Spleen (tissue), 7 donors: ENCODE results near the gene UGT2B28.
"Not testable (repeated sequence)": the region's sequence is repeated elsewhere in the genome, so short reads cannot be mapped to it uniquely, and the experiment has no call there.

Experiments used
- CTCF ChIP-seq, 11 experiments: fragments of 200-600 bp in 7 of 11; fragments of 450-650 bp in 4 of 11; sonication (generic) in 4 of 11; IDR thresholded peaks in 8 of 11; conservative IDR thresholded peaks in 3 of 11; 1 replicate in 7 of 11; 2 replicates in 4 of 11; pipeline versions ENCODE4 v1.4.0 to v1.8.0; 2016 to 2021; ENCODE audit warnings: antibody characterized with exemption in 11 of 11, inconsistent platforms in 4 of 11, mild to moderate bottlenecking in 1 of 11
- POLR2A ChIP-seq, 3 donors: fragments of 450-650 bp; IDR thresholded peaks; one replicate each; pipeline ENCODE4 v1.5.1; 2017; ENCODE audit warnings: antibody characterized with exemption in 3 of 3, mild to moderate bottlenecking in 1 of 3
- donor health status: DM: no; HTN: no; CAD: no; lungs with moderate emphysema.
- donor health status: DM: no; HTN: no; CAD: no.
- donor health status: DM: no; HTN: no; CAD: no.

GRCh38 chr4:69268612-69269011 is 11.7 kb upstream of the UGT2B28 start:
- not testable (repeated sequence) for TF ChIP-seq CTCF (IDR thresholded peaks at IDR 0.05 in 8 of 11, conservative IDR thresholded peaks at IDR 0.05 in 3 of 11); POLR2A (IDR thresholded peaks at IDR 0.05)
